ENCODE data around the gene ADAMTS19. TPM values are rescaled to one million over a fixed set of nuclear protein-coding genes. Genes with fewer than 3 reads are reported as not detected.
A peak's percentile ranks its signal among the peaks of the same experiment; 100 is the strongest.

ADAMTS19 gene, protein sequence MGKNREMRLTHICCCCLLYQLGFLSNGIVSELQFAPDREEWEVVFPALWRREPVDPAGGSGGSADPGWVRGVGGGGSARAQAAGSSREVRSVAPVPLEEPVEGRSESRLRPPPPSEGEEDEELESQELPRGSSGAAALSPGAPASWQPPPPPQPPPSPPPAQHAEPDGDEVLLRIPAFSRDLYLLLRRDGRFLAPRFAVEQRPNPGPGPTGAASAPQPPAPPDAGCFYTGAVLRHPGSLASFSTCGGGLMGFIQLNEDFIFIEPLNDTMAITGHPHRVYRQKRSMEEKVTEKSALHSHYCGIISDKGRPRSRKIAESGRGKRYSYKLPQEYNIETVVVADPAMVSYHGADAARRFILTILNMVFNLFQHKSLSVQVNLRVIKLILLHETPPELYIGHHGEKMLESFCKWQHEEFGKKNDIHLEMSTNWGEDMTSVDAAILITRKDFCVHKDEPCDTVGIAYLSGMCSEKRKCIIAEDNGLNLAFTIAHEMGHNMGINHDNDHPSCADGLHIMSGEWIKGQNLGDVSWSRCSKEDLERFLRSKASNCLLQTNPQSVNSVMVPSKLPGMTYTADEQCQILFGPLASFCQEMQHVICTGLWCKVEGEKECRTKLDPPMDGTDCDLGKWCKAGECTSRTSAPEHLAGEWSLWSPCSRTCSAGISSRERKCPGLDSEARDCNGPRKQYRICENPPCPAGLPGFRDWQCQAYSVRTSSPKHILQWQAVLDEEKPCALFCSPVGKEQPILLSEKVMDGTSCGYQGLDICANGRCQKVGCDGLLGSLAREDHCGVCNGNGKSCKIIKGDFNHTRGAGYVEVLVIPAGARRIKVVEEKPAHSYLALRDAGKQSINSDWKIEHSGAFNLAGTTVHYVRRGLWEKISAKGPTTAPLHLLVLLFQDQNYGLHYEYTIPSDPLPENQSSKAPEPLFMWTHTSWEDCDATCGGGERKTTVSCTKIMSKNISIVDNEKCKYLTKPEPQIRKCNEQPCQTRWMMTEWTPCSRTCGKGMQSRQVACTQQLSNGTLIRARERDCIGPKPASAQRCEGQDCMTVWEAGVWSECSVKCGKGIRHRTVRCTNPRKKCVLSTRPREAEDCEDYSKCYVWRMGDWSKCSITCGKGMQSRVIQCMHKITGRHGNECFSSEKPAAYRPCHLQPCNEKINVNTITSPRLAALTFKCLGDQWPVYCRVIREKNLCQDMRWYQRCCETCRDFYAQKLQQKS
- 1 to 10 TPM in 2 of 4 donors, under 1 TPM in 2; 0.67 to 3.3 (median 1.3) TPM for total RNA-seq

DNA sequence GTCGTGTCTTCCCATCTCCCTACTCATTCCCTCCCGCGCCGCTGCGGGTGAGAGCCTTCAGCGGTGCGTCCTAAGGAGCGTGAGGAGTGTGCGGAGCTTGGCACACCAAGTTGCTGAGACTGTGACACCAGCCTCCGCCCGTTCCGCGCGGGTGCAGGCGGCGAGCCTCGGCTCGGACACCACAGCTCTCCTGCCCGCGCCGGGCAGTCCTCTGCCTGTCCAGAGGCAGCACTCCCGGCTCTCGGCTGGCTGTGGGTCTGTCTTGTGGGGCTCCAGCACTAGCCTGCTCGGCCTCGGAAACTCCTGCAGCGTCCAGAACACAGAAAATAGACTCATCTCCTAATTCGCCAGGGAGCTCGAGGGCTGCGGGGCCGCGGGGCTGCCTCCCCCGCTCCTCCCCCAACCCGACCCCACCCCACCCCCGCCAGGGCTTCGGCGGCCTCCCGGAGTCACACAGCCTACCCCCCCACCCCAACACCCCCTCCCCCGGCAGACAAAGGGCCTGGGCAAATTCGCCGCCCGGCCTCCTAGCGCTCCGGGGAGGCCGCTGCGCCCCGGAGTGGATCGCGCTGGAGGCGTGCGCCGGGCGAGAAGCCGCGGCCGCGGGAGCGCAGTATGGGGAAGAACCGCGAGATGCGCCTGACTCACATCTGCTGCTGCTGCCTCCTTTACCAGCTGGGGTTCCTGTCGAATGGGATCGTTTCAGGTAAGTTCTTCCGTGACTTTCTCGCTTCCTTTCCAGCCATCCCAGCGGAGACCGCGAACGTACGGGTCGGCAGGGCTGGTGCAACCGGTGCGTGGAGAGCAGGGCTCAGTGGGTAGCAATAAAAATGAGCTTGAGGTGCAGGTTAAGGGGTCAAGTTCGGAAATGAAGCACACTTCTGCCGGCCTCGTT lies at the start of gene ADAMTS19:
TSS of gene ADAMTS19 (plus strand) at position 522 of the 895 bp plus-strand sequence. CDS start at position 616, 94 bp downstream.
- H3K9me3 ChIP-seq, result no peaks in the 10 kb centered on the region
- H3K27ac ChIP-seq, result peak within 1 kb of the TSS in 1 of 4 donors; percentile 51
- peaks cover 0 to 6% (median 0%) of the 10 kb centered on the region in 4 donors for H3K4me1 ChIP-seq
- H3K36me3 ChIP-seq, result no peaks in the 10 kb centered on the region
- peak in 2 of 3 donors; percentile 49 to 60 for DNase-seq
- peak within 1 kb of the TSS; percentile 21 to 65 (median 45) for H3K4me3 ChIP-seq
- TF ChIP-seq POLR2A (IDR thresholded peaks at IDR 0.05), result no peak
- TF ChIP-seq, protein P1, sequence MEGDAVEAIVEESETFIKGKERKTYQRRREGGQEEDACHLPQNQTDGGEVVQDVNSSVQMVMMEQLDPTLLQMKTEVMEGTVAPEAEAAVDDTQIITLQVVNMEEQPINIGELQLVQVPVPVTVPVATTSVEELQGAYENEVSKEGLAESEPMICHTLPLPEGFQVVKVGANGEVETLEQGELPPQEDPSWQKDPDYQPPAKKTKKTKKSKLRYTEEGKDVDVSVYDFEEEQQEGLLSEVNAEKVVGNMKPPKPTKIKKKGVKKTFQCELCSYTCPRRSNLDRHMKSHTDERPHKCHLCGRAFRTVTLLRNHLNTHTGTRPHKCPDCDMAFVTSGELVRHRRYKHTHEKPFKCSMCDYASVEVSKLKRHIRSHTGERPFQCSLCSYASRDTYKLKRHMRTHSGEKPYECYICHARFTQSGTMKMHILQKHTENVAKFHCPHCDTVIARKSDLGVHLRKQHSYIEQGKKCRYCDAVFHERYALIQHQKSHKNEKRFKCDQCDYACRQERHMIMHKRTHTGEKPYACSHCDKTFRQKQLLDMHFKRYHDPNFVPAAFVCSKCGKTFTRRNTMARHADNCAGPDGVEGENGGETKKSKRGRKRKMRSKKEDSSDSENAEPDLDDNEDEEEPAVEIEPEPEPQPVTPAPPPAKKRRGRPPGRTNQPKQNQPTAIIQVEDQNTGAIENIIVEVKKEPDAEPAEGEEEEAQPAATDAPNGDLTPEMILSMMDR (IDR thresholded peaks at IDR 0.05), result no peak
- H3K27me3 ChIP-seq, result no peaks in the 10 kb centered on the region

DNA sequence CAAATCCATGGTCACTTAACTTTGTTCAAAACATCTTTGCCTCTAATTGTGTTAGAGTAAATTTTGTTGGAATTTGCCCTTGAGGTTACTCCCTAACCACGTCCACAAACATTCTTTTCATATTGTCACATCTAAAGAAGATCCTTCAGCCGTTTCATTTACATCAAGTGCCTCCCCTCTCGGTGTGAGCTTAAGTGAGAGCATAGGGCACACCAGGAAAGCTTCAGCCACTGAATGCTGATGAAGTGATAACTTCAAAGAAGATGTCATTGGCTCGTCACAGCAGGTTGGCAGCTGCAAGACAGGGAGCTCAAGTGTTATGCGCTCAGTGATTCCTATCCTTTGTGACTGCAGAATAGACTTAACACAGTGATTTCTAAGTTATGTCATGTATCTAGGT lies 49.6 kb upstream of the ADAMTS19 start:
- DNase-seq, result no peak
- TF ChIP-seq, protein P1 (IDR thresholded peaks at IDR 0.05), result no peak
- TF ChIP-seq POLR2A (IDR thresholded peaks at IDR 0.05), result no peak

DNA sequence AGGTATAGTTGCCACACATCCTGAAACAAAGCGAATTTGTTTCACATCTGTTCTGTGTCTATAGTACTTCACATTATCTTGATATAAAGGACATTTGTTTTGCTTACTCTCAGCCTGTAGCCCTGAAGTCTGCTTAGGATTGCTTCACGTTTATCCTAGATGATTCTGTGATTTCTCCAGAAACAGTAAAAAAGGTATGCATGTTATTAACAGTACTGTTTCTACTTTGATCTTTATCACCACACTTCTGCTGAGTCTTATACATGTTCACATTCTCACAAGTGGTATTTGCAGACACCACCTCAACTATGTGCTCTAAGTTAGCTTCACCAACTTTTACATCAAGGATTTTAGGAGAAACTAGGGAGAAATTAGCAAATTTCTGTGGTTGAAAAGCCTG lies 47.4 kb upstream of the ADAMTS19 start:
- Histone ChIP-seq H3K27me3 (no peaks in the 10 kb centered on the region), H3K9me3 (no peaks in the 10 kb centered on the region), H3K27ac (no peak overlapping the region), H3K4me3 (no peak overlapping the region), H3K4me1 (no peaks in the 10 kb centered on the region), H3K36me3 (no peaks in the 10 kb centered on the region)
- no peak for TF ChIP-seq POLR2A (IDR thresholded peaks at IDR 0.05)
- TF ChIP-seq, protein P1 (IDR thresholded peaks at IDR 0.05), result no peak
- DNase-seq, result no peak

More for the DNA sequence above, 49.6 kb upstream of the ADAMTS19 start:
- H3K36me3 ChIP-seq, result no peaks in the 10 kb centered on the region
- H3K27me3 ChIP-seq, result no peaks in the 10 kb centered on the region
- no peaks in the 10 kb centered on the region for H3K4me1 ChIP-seq
- no peak overlapping the region for H3K27ac ChIP-seq
- H3K9me3 ChIP-seq, result no peaks in the 10 kb centered on the region
- no peak overlapping the region for H3K4me3 ChIP-seq

DNA sequence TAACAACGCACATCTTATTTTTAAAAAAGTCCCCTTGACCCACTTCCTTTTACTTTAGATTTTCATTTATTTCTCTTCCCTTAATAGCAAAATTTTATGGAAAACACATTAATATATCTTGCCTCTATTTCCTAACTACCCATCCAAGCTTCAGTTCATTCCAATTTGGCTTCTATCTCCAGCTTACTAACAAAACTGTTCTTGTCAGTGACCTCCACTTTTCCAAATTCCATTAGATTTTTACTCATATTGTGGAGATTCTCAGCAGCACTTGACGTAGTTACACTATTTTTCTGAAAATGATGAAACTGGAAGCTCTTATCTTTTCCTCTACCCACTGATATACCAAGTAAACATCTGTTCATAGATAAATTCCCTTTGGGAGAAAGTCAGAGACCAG lies 46.5 kb upstream of the ADAMTS19 start:
- H3K4me1 ChIP-seq, result no peaks in the 10 kb centered on the region
- H3K4me3 ChIP-seq, result no peak overlapping the region
- no peaks in the 10 kb centered on the region for H3K36me3 ChIP-seq
- no peak for DNase-seq
- H3K9me3 ChIP-seq, result no peaks in the 10 kb centered on the region
- H3K27me3 ChIP-seq, result no peaks in the 10 kb centered on the region
- H3K27ac ChIP-seq, result no peak overlapping the region
- no peak for TF ChIP-seq POLR2A (IDR thresholded peaks at IDR 0.05)
- TF ChIP-seq, protein P1 (IDR thresholded peaks at IDR 0.05), result no peak

All from Peyer's patch (tissue), 4 donors.